K562 (cell line): ENCODE results near the gene XPC. TPM values are rescaled to one million over a fixed set of nuclear protein-coding genes. Genes with fewer than 3 reads are reported as not detected.
A peak's percentile ranks its signal among the peaks of the same experiment; 100 is the strongest.

Experiments
- ATAC-seq: fragments of 200-7000 bp; cut with Tn5 transposase; 3 replicates; pipeline ENCODE4 v1.9.1; 2020; ENCODE audit warnings: moderate library complexity
- BruUV-seq: library from RNA; stranded (reverse); fragments of 400-500 nt; replicated peaks from 2 replicates; lab custom pipeline; 2021; lab: Mats Ljungman, UMichigan
- CTCF ChIA-PET: fragments of 300-600 bp; formaldehyde crosslinking; extraction: SDS; loops from one replicate; lab custom pipeline; 2021; ENCODE audit warnings: low intra/inter-chr PET ratio; lab: Yijun Ruan, JAX
- POLR2A ChIA-PET: fragments of 300-600, 350-650 bp; sonication (Branson Sonifier 250); formaldehyde crosslinking; extraction: SDS; loops from one replicate; lab custom pipeline; 2021; ENCODE audit warnings: antibody characterized with exemption, inconsistent platforms; lab: Yijun Ruan, JAX
- DNase-seq, 4 experiments: peaks; one replicate each; pipeline versions ENCODE4 v3.0.0 to v3.0.0-alpha.2; 2011 to 2018; ENCODE audit warnings: low spot score in 3 of 4, mixed read lengths in 3 of 4; ENCODE audit errors: extremely low read depth in 1 of 4
- FAIRE-seq: peaks from 2 replicates; lab custom pipeline; 2011; peaks lifted over from hg19 to GRCh38; lab: Jason Lieb, UNC
- H2AFZ ChIP-seq: 2 replicates; pipeline ENCODE4 v1.6.0; 2011; ENCODE audit warnings: low read depth, low read length, control low read depth, inconsistent platforms
- H3K27ac ChIP-seq: fragments of 200-600 bp; 3 replicates; pipeline ENCODE4 v1.8.0; 2011; ENCODE audit warnings: low read depth, mild to moderate bottlenecking, control low read depth, inconsistent platforms, low read length, moderate library complexity, mixed read lengths; ENCODE audit errors: extremely low read depth
- H3K27me3 ChIP-seq, 2 experiments: fragments of 300-600 bp in 1 of 2; 2 replicates in 1 of 2; 3 replicates in 1 of 2; pipeline versions ENCODE4 v1.6.0 to v1.8.0; 2011; ENCODE audit warnings: inconsistent platforms in 2 of 2, low read length in 2 of 2, mild to moderate bottlenecking in 1 of 2, mixed read lengths in 1 of 2, moderate library complexity in 1 of 2; ENCODE audit not compliant: control insufficient read depth in 2 of 2, insufficient read depth in 2 of 2
- H3K36me3 ChIP-seq: fragments of 300-600 bp; 3 replicates; pipeline ENCODE4 v1.8.0; 2011; ENCODE audit warnings: mild to moderate bottlenecking, low read length, inconsistent platforms; ENCODE audit not compliant: control insufficient read depth, insufficient read depth
- H3K4me1 ChIP-seq, 2 experiments: fragments of 200-600 bp in 1 of 2; replicated peaks in 1 of 2; 2 replicates in 1 of 2; 3 replicates in 1 of 2; pipeline versions ENCODE4 v1.5.1 to v1.8.0; 2011; ENCODE audit warnings: inconsistent platforms in 2 of 2, low read length in 2 of 2, mild to moderate bottlenecking in 1 of 2, mixed read lengths in 1 of 2, moderate library complexity in 1 of 2; ENCODE audit not compliant: control insufficient read depth in 2 of 2, insufficient read depth in 2 of 2
- H3K4me2 ChIP-seq: 2 replicates; pipeline ENCODE4 v1.6.1; 2011; ENCODE audit warnings: low read length, control low read depth, inconsistent platforms, mixed read lengths; ENCODE audit not compliant: insufficient read depth
- H3K4me3 ChIP-seq: fragments of 200-600 bp; sonication (generic), shearing (Covaris generic); 2 replicates; pipeline ENCODE4 v1.5.1; 2016; ENCODE audit warnings: control low read depth, inconsistent platforms
- H3K79me2 ChIP-seq: fragments of 200-600 bp; 3 replicates; pipeline ENCODE4 v1.8.0; 2011; ENCODE audit warnings: low read length, inconsistent platforms; ENCODE audit not compliant: control insufficient read depth, insufficient read depth
- H3K9ac ChIP-seq, 2 experiments: 2 replicates each; pipeline versions ENCODE4 v1.6.0 to v1.6.1; 2011; ENCODE audit warnings: low read depth in 2 of 2, low read length in 2 of 2, control low read depth in 1 of 2, inconsistent platforms in 1 of 2, mild to moderate bottlenecking in 1 of 2, mixed read lengths in 1 of 2; ENCODE audit not compliant: insufficient read depth in 1 of 2
- H3K9me1 ChIP-seq: one replicate; pipeline ENCODE4 v1.6.0; 2011; ENCODE audit warnings: inconsistent platforms, mild to moderate bottlenecking, low read length, moderate library complexity; ENCODE audit not compliant: control insufficient read depth, insufficient read depth
- H3K9me3 ChIP-seq: replicated peaks from 2 replicates; pipeline ENCODE4 v1.5.1; 2011; ENCODE audit warnings: low read depth, low read length, inconsistent platforms; ENCODE audit not compliant: control insufficient read depth, insufficient read depth
- H4K20me1 ChIP-seq: replicated peaks from 2 replicates; pipeline ENCODE4 v1.6.1; 2011; ENCODE audit warnings: low read length, inconsistent platforms, mixed read lengths; ENCODE audit not compliant: control insufficient read depth, insufficient read depth
- ARID1B ChIP-seq: fragments of 450-650 bp; IDR thresholded peaks from 2 replicates; pipeline ENCODE4 v1.6.1; 2016; ENCODE audit warnings: antibody characterized with exemption, mild to moderate bottlenecking, inconsistent platforms
- BCOR ChIP-seq: fragments of 450-650 bp; IDR thresholded peaks from 2 replicates; pipeline ENCODE4 v1.6.1; 2016
- KLF1 ChIP-seq: fragments of 450-650 bp; IDR thresholded peaks from 2 replicates; pipeline ENCODE4 v1.6.1; 2016; ENCODE audit warnings: missing genetic modification characterization, missing compliant biosample characterization
- MAZ ChIP-seq, 2 experiments: fragments of 450-650 bp in 1 of 2; sonication (generic) in 1 of 2; formaldehyde crosslinking; IDR thresholded peaks in 1 of 2; conservative IDR thresholded peaks in 1 of 2; 2 replicates each; pipeline versions ENCODE4 v1.4.0 to v1.5.0; 2020; ENCODE audit warnings: mild to moderate bottlenecking in 1 of 2, missing genetic modification reagents in 1 of 2
- MCM3 ChIP-seq: fragments of 450-650 bp; IDR thresholded peaks from 2 replicates; pipeline ENCODE4 v1.6.1; 2016
- NRF1 ChIP-seq, 2 experiments: fragments of 450-650 bp; IDR thresholded peaks in 1 of 2; conservative IDR thresholded peaks in 1 of 2; 2 replicates each; pipeline ENCODE4 v1.6.1; 2014; ENCODE audit warnings: mild to moderate bottlenecking in 2 of 2
- PPARD ChIP-seq: fragments of 250-450 bp; sonication (Bioruptor Pico); IDR thresholded peaks from 2 replicates; pipeline ENCODE4 v1.8.0; 2022; ENCODE audit warnings: inconsistent platforms, mild to moderate bottlenecking, moderate library complexity
- RBM39 ChIP-seq: fragments of 200-400 bp; formaldehyde crosslinking; optimal IDR thresholded peaks from 2 replicates; pipeline ENCODE3; 2018; ENCODE audit warnings: low read depth, low read length
- SMARCA4 ChIP-seq: fragments of 450-650 bp; IDR thresholded peaks from 2 replicates; pipeline ENCODE4 v1.6.1; 2016
- TBP ChIP-seq: optimal IDR thresholded peaks from 2 replicates; pipeline ENCODE3; 2011; ENCODE audit warnings: low read depth, low read length, improper control_type of control experiment
- TFAM ChIP-seq: fragments of 250-450 bp; sonication (Bioruptor Pico); conservative IDR thresholded peaks from 2 replicates; pipeline ENCODE4 v1.5.0; 2021; ENCODE audit warnings: mild to moderate bottlenecking, moderate library complexity
- ZFX ChIP-seq: sonication (generic); formaldehyde crosslinking; IDR thresholded peaks from 2 replicates; pipeline ENCODE4 v1.8.0; 2022; ENCODE audit warnings: mild to moderate bottlenecking, missing genetic modification reagents, moderate library complexity
- ZNF232 ChIP-seq: sonication (generic); formaldehyde crosslinking; IDR thresholded peaks from 2 replicates; pipeline ENCODE4 v1.8.0; 2022; ENCODE audit warnings: mild to moderate bottlenecking, missing genetic modification reagents
- ZNF24 ChIP-seq: fragments of 450-650 bp; IDR thresholded peaks from 2 replicates; pipeline ENCODE4 v1.6.1; 2016
- ZNF354B ChIP-seq: fragments of 250-450 bp; sonication (Bioruptor Pico); IDR thresholded peaks from 2 replicates; pipeline ENCODE4 v1.4.0; 2020
- ZNF76 ChIP-seq: fragments of 250-450 bp; sonication (Bioruptor Pico); IDR thresholded peaks from 2 replicates; pipeline ENCODE4 v1.4.0; 2020; ENCODE audit warnings: mild to moderate bottlenecking, moderate library complexity, borderline replicate concordance
- WGBS: fragments of 100-300 bp; shearing (Covaris generic); methylation state at CpG from one replicate; pipeline ENCODE4 v1.1.6; 2016; ENCODE audit warnings: low coverage, mixed read lengths; ENCODE audit not compliant: insufficient coverage; ENCODE audit errors: missing lambda C conversion rate; 5-methylcytosine and 5-hydroxymethylcytosine counted together
- in situ Hi-C: fragments of 300-500 bp; cut with MboI; formaldehyde crosslinking; loops from 4 replicates; pipeline ENCODE4 v1.15.0; 2018; ENCODE audit warnings: inconsistent platforms, mixed read lengths
- intact Hi-C: fragments of 100-400 bp; cut with micrococcal nuclease; formaldehyde crosslinking; loops from 2 replicates; pipeline ENCODE4 v1.14.2; 2022
- polyA plus RNA-seq, 8 experiments: library from polyadenylated mRNA; depleted of rRNA in 4 of 8; stranded (reverse) in 5 of 8; unstranded in 3 of 8; fragments of >200 nt; fragmentation: Nextera tagmentation in 2 of 8; fragmentation: Illumina TruSeq in 1 of 8; extraction: Ambion mirVana in 2 of 8; extraction: Trizol in 1 of 8; gene quantifications; 2 replicates each; pipeline versions ENCODE4 v1.2.1 to v1.2.3, GENCODE V29; 2011 to 2014; ENCODE audit warnings: inconsistent platforms in 1 of 8, missing spikeins in 1 of 8
- total RNA-seq, 7 experiments: library from RNA; depleted of rRNA in 6 of 7; stranded (reverse); fragments of >200 nt in 6 of 7; fragmentation: Illumina TruSeq in 2 of 7; extraction: Trizol in 2 of 7; gene quantifications; 2 replicates each; pipeline versions ENCODE4 v1.2.1 to v1.2.3, GENCODE V29; 2011 to 2021; ENCODE audit warnings: low replicate concordance in 1 of 7
- TF ChIP-seq, protein P1 (sequence below): sonication (generic); formaldehyde crosslinking; IDR thresholded peaks from 2 replicates; pipeline ENCODE4 v1.8.0; 2022; ENCODE audit warnings: mild to moderate bottlenecking, missing genetic modification reagents
- TF ChIP-seq, protein P2 (sequence below): fragments of 450-650 bp; IDR thresholded peaks from 2 replicates; pipeline ENCODE4 v1.6.1; 2016
- TF ChIP-seq, protein P3 (sequence below), 2 experiments: fragments of 250-450 bp in 1 of 2; fragments of 450-650 bp in 1 of 2; sonication (Bioruptor Pico) in 1 of 2; IDR thresholded peaks; 2 replicates each; pipeline versions ENCODE4 v1.6.1 to v1.8.0; 2016 to 2021; ENCODE audit warnings: mild to moderate bottlenecking in 2 of 2, moderate library complexity in 2 of 2, missing compliant biosample characterization in 1 of 2, missing genetic modification characterization in 1 of 2

Gene XPC
- total and polyA plus RNA-seq, 9 of the 15 experiments (the other 6 are each of a cell fraction or from before 2014, with no cell fraction given), result 3.8 to 54.7 (median 41.3) TPM

DNA sequence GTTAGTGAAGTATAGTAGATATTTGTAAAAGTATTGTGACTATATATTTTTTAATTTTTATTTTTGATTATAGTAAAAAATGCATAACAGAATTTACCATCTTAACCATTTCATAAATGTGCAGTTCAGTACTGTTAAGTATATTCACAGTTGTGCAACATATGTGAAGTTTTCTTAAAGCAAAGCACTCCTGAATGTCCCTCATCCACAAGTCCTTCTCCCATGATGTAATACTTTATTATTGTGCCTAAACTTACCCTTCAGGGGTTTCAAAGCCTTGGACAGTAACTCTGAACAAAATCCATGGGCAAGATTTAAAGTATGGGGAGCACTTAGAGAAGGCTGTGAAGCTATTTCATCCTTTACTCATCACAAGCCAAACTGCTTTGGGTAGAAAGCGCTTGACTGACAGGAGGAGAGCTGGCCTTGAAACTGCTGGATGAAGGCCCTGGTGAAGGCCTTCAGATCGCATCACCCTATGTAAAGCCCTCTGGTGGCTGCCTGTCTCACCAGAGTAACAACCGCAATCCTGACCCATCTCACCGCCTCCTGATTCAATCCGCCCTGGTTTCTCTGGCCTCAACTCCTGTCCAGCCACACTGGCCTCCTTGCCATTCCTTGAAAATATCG lies 28.3 kb upstream of the XPC start:
- no peak overlapping the region for H3K9ac ChIP-seq
- ChIA-PET POLR2A (interaction anchor here (0.6 to 1.4 kb wide), 7 partner anchors 9 to 330 kb away, joined by 3 to 5 read pairs (median 3); no protein-coding TSS in a partner anchor), CTCF (interaction anchor here (0.7 kb wide), 1 partner anchor 188 kb away, joined by 4 read pairs; no protein-coding TSS in a partner anchor)
- no peak overlapping the region for H3K4me2 ChIP-seq
- no peaks in the 10 kb centered on the region for H3K9me1 ChIP-seq
- DNase-seq, result peak; percentile 47 to 71 (median 58)
- no peak for FAIRE-seq
- H3K9me3 ChIP-seq, result no peaks in the 10 kb centered on the region
- H3K27me3 ChIP-seq, result no peaks in the 10 kb centered on the region
- peak overlapping the region; percentile 6; the same call in 1 of the 2 replicates for H2AFZ ChIP-seq
- no peak overlapping the region for H3K4me3 ChIP-seq
- H3K36me3 ChIP-seq, result 0 out of 3 replicates have a peak, but pooled peaks cover 3% of the 10 kb centered on the region
- peak; percentile 33 for ATAC-seq
- peak overlapping the region; percentile 11; the same call in 1 of the 3 replicates for H3K27ac ChIP-seq
- in situ Hi-C loops, result no loop called here
- intact Hi-C loops, result loop anchor here (10.0 kb wide), 2 partner anchors 228 to 448 kb away; partner anchors contain the start of gene CCDC174
- H3K79me2 ChIP-seq, result no peaks in the 10 kb centered on the region
- 50% methylated on average over 6 of the region's 6 CpGs for WGBS
- BruUV-seq, result no TSS peak
- no peaks in the 10 kb centered on the region for H4K20me1 ChIP-seq
- peaks cover 45 to 79% of the 10 kb centered on the region in 2 experiments for H3K4me1 ChIP-seq
- peak; percentile 23; the same call in 1 of the 2 replicates for TF ChIP-seq ZNF76 (CRISPR knock-in tag)
- TF ChIP-seq ZFX (CRISPR knock-in tag), result peak; percentile 25; the same call in 1 of the 2 replicates
- TF ChIP-seq TBP, result no peak
- no peak for TF ChIP-seq ARID1B
- no peak for TF ChIP-seq RBM39
- TF ChIP-seq, protein P1, sequence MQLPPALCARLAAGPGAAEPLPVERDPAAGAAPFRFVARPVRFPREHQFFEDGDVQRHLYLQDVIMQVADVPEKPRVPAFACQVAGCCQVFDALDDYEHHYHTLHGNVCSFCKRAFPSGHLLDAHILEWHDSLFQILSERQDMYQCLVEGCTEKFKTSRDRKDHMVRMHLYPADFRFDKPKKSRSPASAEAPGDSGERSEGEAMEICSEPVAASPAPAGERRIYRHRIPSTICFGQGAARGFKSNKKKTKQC (CRISPR knock-in tag), result no peak
- no peak for TF ChIP-seq MCM3
- TF ChIP-seq NRF1 (conservative IDR thresholded peaks at IDR 0.05 in 1 of 2, IDR thresholded peaks at IDR 0.05 in 1 of 2), result no peak
- TF ChIP-seq SMARCA4, result no peak
- no peak for TF ChIP-seq ZNF24
- no peak for TF ChIP-seq TFAM (CRISPR knock-in tag)
- TF ChIP-seq ZNF232 (CRISPR knock-in tag), result no peak
- TF ChIP-seq, protein P2, sequence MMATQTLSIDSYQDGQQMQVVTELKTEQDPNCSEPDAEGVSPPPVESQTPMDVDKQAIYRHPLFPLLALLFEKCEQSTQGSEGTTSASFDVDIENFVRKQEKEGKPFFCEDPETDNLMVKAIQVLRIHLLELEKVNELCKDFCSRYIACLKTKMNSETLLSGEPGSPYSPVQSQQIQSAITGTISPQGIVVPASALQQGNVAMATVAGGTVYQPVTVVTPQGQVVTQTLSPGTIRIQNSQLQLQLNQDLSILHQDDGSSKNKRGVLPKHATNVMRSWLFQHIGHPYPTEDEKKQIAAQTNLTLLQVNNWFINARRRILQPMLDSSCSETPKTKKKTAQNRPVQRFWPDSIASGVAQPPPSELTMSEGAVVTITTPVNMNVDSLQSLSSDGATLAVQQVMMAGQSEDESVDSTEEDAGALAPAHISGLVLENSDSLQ, result peak; percentile 90
- TF ChIP-seq BCOR, result no peak
- TF ChIP-seq ZNF354B (CRISPR knock-in tag), result no peak
- TF ChIP-seq PPARD (CRISPR knock-in tag), result no peak
- TF ChIP-seq MAZ (CRISPR knock-in tag; conservative IDR thresholded peaks at IDR 0.05 in 1 of 2, IDR thresholded peaks at IDR 0.05 in 1 of 2), result no peak
- TF ChIP-seq KLF1, result no peak
- TF ChIP-seq, protein P3, sequence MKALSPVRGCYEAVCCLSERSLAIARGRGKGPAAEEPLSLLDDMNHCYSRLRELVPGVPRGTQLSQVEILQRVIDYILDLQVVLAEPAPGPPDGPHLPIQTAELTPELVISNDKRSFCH (CRISPR knock-in tag; IDR thresholded peaks at IDR 0.05), result no peak
- TF ChIP-seq, protein P3 (tag; IDR thresholded peaks at IDR 0.05), result no peak
